Measurements from ENCODE around the gene GPR26.

- no peak for TF ChIP-seq ARNT (IDR thresholded peaks at IDR 0.05)
- TF ChIP-seq SP1 (IDR thresholded peaks at IDR 0.05): no peak
- no peak for TF ChIP-seq NFRKB (IDR thresholded peaks at IDR 0.05)
- no peak for TF ChIP-seq L3MBTL2 (conservative IDR thresholded peaks at IDR 0.05)
- TF ChIP-seq LEF1 (IDR thresholded peaks at IDR 0.05; ENCODE audit: borderline replicate concordance): no peak
- no peak for TF ChIP-seq SUZ12 (IDR thresholded peaks at IDR 0.05)
- TF ChIP-seq PKNOX1 (IDR thresholded peaks at IDR 0.05): no peak
- TF ChIP-seq FOXM1 (IDR thresholded peaks at IDR 0.05; ENCODE audit: borderline replicate concordance): no peak
- TF ChIP-seq FOXK2 (IDR thresholded peaks at IDR 0.05): no peak
- TF ChIP-seq ZNF384 (IDR thresholded peaks at IDR 0.05): no peak
These were observed 14.6 kb upstream of the GPR26 start for GRCh38 chr10:123651421-123652047.
